Neuronal stem cell (in vitro differentiated cells): Measurements from ENCODE around the gene TIMM17A.
A peak's percentile ranks its signal among the peaks of the same experiment; 100 is the strongest.
"Not testable (repeated sequence)": the region's sequence is repeated elsewhere in the genome, so short reads cannot be mapped to it uniquely, and the experiment has no call there.

Experiments used
- DNase-seq: peaks from one replicate; pipeline ENCODE4 v3.0.0-alpha.2; 2013; ENCODE audit warnings: low spot score
- H2AFZ ChIP-seq: one replicate; pipeline ENCODE4 v1.6.1; 2013; ENCODE audit warnings: mild to moderate bottlenecking, low read length, inconsistent platforms
- H2AK5ac ChIP-seq: 2 replicates; pipeline ENCODE4 v1.6.1; 2013; ENCODE audit warnings: low read depth, mild to moderate bottlenecking, inconsistent platforms, low read length, moderate library complexity, mixed read lengths
- H2BK120ac ChIP-seq: 2 replicates; pipeline ENCODE4 v1.6.1; 2013; ENCODE audit warnings: low read depth, mild to moderate bottlenecking, inconsistent platforms, low read length, moderate library complexity, mixed read lengths
- H2BK12ac ChIP-seq: one replicate; pipeline ENCODE4 v1.6.1; 2013; ENCODE audit warnings: low read length, inconsistent platforms
- H2BK15ac ChIP-seq: 2 replicates; pipeline ENCODE4 v1.6.1; 2013; ENCODE audit warnings: mild to moderate bottlenecking, low read length, inconsistent platforms, mixed read lengths
- H2BK5ac ChIP-seq: one replicate; pipeline ENCODE4 v1.6.1; 2013; ENCODE audit warnings: inconsistent platforms, mild to moderate bottlenecking, low read length, moderate library complexity
- H3K14ac ChIP-seq: one replicate; pipeline ENCODE4 v1.6.1; 2013; ENCODE audit warnings: low read length, inconsistent platforms
- H3K18ac ChIP-seq: 2 replicates; pipeline ENCODE4 v1.6.1; 2013; ENCODE audit warnings: low read length, inconsistent platforms
- H3K23ac ChIP-seq: 2 replicates; pipeline ENCODE4 v1.6.1; 2013; ENCODE audit warnings: low read depth, mild to moderate bottlenecking, mixed read lengths, low read length, inconsistent platforms; ENCODE audit not compliant: poor library complexity
- H3K27ac ChIP-seq: replicated peaks from 3 replicates; pipeline ENCODE4 v1.5.1; 2013; ENCODE audit warnings: low read length, inconsistent platforms
- H3K27me3 ChIP-seq, 3 experiments: 2 replicates each; pipeline ENCODE4 v1.6.1; 2013; ENCODE audit warnings: low read length in 3 of 3, mild to moderate bottlenecking in 2 of 3, inconsistent platforms in 1 of 3, low read depth in 1 of 3, mixed read lengths in 1 of 3, moderate library complexity in 1 of 3; ENCODE audit not compliant: control insufficient read depth in 3 of 3, insufficient read depth in 3 of 3
- H3K36me3 ChIP-seq, 2 donors: replicated peaks in 1 of 2; 2 replicates each; pipeline ENCODE4 v1.6.1; 2013; ENCODE audit warnings: low read length in 2 of 2; ENCODE audit not compliant: control insufficient read depth in 2 of 2, insufficient read depth in 2 of 2
- H3K4ac ChIP-seq: 2 replicates; pipeline ENCODE4 v1.6.1; 2013; ENCODE audit warnings: inconsistent platforms, mild to moderate bottlenecking, low read length, moderate library complexity
- H3K4me1 ChIP-seq, 2 donors: 1 replicate in 1 of 2; 2 replicates in 1 of 2; pipeline ENCODE4 v1.6.1; 2013; ENCODE audit warnings: low read length in 2 of 2, low read depth in 1 of 2; ENCODE audit not compliant: control insufficient read depth in 2 of 2, insufficient read depth in 1 of 2
- H3K4me2 ChIP-seq: one replicate; pipeline ENCODE4 v1.6.1; 2013; ENCODE audit warnings: mild to moderate bottlenecking, low read length, inconsistent platforms; ENCODE audit not compliant: insufficient read depth, poor library complexity, severe bottlenecking
- H3K4me3 ChIP-seq, 2 donors: 2 replicates each; pipeline ENCODE4 v1.5.1; 2013; ENCODE audit warnings: low read length in 2 of 2, mild to moderate bottlenecking in 2 of 2, inconsistent platforms in 1 of 2, moderate library complexity in 1 of 2
- H3K79me1 ChIP-seq: one replicate; pipeline ENCODE4 v1.6.1; 2013; ENCODE audit warnings: low read depth, mild to moderate bottlenecking, inconsistent platforms, low read length, moderate library complexity
- H3K9ac ChIP-seq: one replicate; pipeline ENCODE4 v1.6.1; 2013; ENCODE audit warnings: mild to moderate bottlenecking, low read depth, low read length, inconsistent platforms; ENCODE audit not compliant: poor library complexity
- H3K9me3 ChIP-seq, 2 donors: replicated peaks in 1 of 2; 2 replicates each; pipeline versions ENCODE3 to v1.6.1; 2013; ENCODE audit warnings: low read length in 2 of 2, mild to moderate bottlenecking in 2 of 2, inconsistent platforms in 1 of 2, low read depth in 1 of 2, mixed read lengths in 1 of 2, moderate library complexity in 1 of 2; ENCODE audit not compliant: control insufficient read depth in 2 of 2, insufficient read depth in 1 of 2
- H4K8ac ChIP-seq: one replicate; pipeline ENCODE4 v1.6.1; 2013; ENCODE audit warnings: low read depth, mild to moderate bottlenecking, inconsistent platforms, low read length, moderate library complexity
- H4K91ac ChIP-seq: one replicate; pipeline ENCODE4 v1.6.1; 2013; ENCODE audit warnings: low read length, low read depth, mild to moderate bottlenecking, inconsistent platforms; ENCODE audit not compliant: poor library complexity
- WGBS, 2 donors: extraction: QIAGEN DNeasy Blood & Tissue Kit; methylation state at CpG; one replicate each; pipeline ENCODE4 v1.1.7; 2013; ENCODE audit warnings: missing lambda C conversion rate in 2 of 2, mixed read lengths in 1 of 2; ENCODE audit not compliant: insufficient read length in 2 of 2, insufficient replicate concordance in 1 of 2; ENCODE audit errors: extremely low coverage in 2 of 2; 5-methylcytosine and 5-hydroxymethylcytosine counted together

TIMM17A gene

GRCh38 chr1:201958348-201958747, 3.0 kb downstream of the TIMM17A start:
- Histone ChIP-seq H2BK5ac (no peak overlapping the region), H3K9me3 (no peaks in the 10 kb centered on the region), H3K27me3 (no peaks in the 10 kb centered on the region), H3K4me1 (peaks cover 0 to 4% of the 10 kb centered on the region in 2 donors), H3K14ac (no peak overlapping the region), H2BK12ac (no peak overlapping the region), H3K4me2 (no peak overlapping the region), H4K8ac (no peak overlapping the region), H3K18ac (no peak overlapping the region), H3K4me3 (no peak overlapping the region), H2BK15ac (no peak overlapping the region), H4K91ac (no peak overlapping the region), H3K23ac (no peak overlapping the region), H3K27ac (no peak overlapping the region), H2AK5ac (no peak overlapping the region), H2AFZ (no peak overlapping the region), H3K9ac (no peak overlapping the region), H2BK120ac (no peak overlapping the region), H3K36me3 (peaks cover 17 to 60% of the 10 kb centered on the region in 2 donors), H3K79me1 (peaks cover 5% of the 10 kb centered on the region), H3K4ac (no peak overlapping the region)
- no CpG with 5 or more reads among the region's 5 CpGs for WGBS, 2 donors
- no peak for DNase-seq

DNA sequence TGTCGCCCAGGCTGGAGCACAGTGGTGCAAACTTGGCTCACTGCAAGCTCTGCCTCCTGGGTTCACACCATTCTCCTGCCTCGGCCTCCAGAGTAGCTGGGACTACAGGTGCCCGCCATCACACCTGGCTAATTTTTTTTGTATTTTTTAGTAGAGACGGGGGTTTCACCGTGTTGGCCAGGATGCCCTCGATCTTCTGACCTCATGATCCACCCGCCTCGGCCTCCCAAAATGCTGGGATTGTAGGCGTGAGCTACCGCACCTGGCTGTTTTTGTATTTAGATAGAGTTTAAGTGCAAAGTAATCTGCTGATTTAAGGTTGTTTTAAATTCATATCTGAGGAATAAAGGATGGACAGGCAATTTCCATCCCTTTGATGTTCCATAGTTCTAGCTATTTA, 7.1 kb downstream of the TIMM17A start:
- H2BK120ac ChIP-seq, H3K4me1 ChIP-seq, H4K8ac ChIP-seq, H3K23ac ChIP-seq, H2BK5ac ChIP-seq, H3K27me3 ChIP-seq, H3K27ac ChIP-seq, H3K4me2 ChIP-seq, DNase-seq, H3K9me3 ChIP-seq, H2AK5ac ChIP-seq, H3K4ac ChIP-seq, H3K4me3 ChIP-seq, H3K79me1 ChIP-seq, H3K9ac ChIP-seq, H2BK12ac ChIP-seq, H4K91ac ChIP-seq, H2BK15ac ChIP-seq, H2AFZ ChIP-seq, H3K18ac ChIP-seq, H3K14ac ChIP-seq: not testable (repeated sequence)
- H3K36me3 ChIP-seq, result peaks cover 23 to 89% of the 10 kb centered on the region in 2 donors
- WGBS, 2 donors, result no CpG with 5 or more reads among the region's 10 CpGs

DNA sequence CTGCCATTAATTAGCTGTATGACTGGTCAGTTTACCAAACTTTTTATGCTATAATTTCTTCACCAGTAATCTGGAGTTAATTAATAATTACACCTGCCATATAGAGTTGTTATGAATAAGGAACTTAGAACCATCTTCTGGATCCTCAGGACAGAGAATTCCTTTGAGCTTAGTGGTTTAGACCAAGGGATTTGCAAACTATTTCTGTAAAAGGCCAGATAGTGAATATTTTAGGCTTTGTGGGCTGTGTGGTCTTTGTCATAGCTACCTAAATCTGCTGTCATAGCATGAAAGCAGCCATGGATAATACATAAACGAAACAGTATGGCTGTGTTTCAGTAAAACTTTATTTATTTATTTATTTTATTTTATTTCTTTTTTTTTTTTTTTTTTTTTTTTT, 9.0 kb downstream of the TIMM17A start:
- H3K27ac ChIP-seq, result no peak overlapping the region
- no peak overlapping the region for H3K4me3 ChIP-seq
- H2BK12ac ChIP-seq, result no peak overlapping the region
- no peaks in the 10 kb centered on the region for H3K27me3 ChIP-seq
- H2BK5ac ChIP-seq, result no peak overlapping the region
- no peak overlapping the region for H3K4me2 ChIP-seq
- H3K9ac ChIP-seq, result no peak overlapping the region
- H4K8ac ChIP-seq, result no peak overlapping the region
- H2BK120ac ChIP-seq, result no peak overlapping the region
- no peak overlapping the region for H2BK15ac ChIP-seq
- H4K91ac ChIP-seq, result no peak overlapping the region
- no peak overlapping the region for H3K23ac ChIP-seq
- no peak for DNase-seq
- H2AK5ac ChIP-seq, result no peak overlapping the region
- H3K14ac ChIP-seq, result no peak overlapping the region
- H3K4ac ChIP-seq, result no peak overlapping the region
- H3K79me1 ChIP-seq, result peaks cover 1% of the 10 kb centered on the region
- no peak overlapping the region for H3K18ac ChIP-seq
- no peaks in the 10 kb centered on the region for H3K4me1 ChIP-seq
- peaks cover 14 to 89% of the 10 kb centered on the region in 2 donors for H3K36me3 ChIP-seq
- H2AFZ ChIP-seq, result no peak overlapping the region
- no peaks in the 10 kb centered on the region for H3K9me3 ChIP-seq
- WGBS, 2 donors, result no CpG with 5 or more reads among the region's 1 CpG

DNA sequence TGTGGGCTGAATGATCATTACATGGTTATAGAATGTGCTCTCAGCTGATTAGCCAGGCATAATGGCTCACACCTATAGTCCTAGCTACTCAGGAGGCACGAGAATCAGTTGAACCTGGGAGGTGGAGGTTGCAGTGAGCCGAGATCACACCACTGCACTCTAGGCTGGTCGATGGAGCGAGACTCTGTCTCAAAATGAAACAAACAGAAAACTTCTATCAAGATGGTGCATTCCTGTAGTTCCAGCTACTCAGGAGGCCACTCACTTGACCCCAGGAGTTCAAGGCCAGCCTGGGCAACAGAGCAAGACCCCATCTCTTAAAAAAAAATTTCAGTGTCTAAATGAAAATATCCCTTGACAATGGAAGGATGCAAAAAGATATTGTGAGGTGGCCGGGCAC, 10.9 kb downstream of the TIMM17A start:
- Histone ChIP-seq H3K4me2 (no peak overlapping the region), H3K9ac (no peak overlapping the region), H3K27me3 (no peaks in the 10 kb centered on the region), H2BK12ac (no peak overlapping the region), H3K4ac (no peak overlapping the region), H3K79me1 (no peaks in the 10 kb centered on the region), H3K18ac (no peak overlapping the region), H3K4me3 (no peak overlapping the region), H4K8ac (peak overlapping the region; percentile 3), H2AK5ac (no peak overlapping the region), H2BK5ac (no peak overlapping the region), H4K91ac (no peak overlapping the region), H2AFZ (no peak overlapping the region), H3K9me3 (no peaks in the 10 kb centered on the region), H3K36me3 (peaks cover 21 to 90% of the 10 kb centered on the region in 2 donors), H3K14ac (no peak overlapping the region), H3K27ac (no peak overlapping the region), H3K23ac (no peak overlapping the region), H3K4me1 (no peaks in the 10 kb centered on the region), H2BK120ac (no peak overlapping the region), H2BK15ac (no peak overlapping the region)
- WGBS, 2 donors, result no CpG with 5 or more reads among the region's 5 CpGs
- DNase-seq, result no peak
